ENCODE results near the gene STK17B. TPM values are rescaled to one million over a fixed set of nuclear protein-coding genes. Genes with fewer than 3 reads are reported as not detected.
A peak's percentile ranks its signal among the peaks of the same experiment; 100 is the strongest.

STK17B gene
- total and polyA plus RNA-seq, 2 of the 13 experiments (the other 11 are each of a cell fraction or from before 2014, with no cell fraction given) = 1.6 to 4.5 TPM

DNA sequence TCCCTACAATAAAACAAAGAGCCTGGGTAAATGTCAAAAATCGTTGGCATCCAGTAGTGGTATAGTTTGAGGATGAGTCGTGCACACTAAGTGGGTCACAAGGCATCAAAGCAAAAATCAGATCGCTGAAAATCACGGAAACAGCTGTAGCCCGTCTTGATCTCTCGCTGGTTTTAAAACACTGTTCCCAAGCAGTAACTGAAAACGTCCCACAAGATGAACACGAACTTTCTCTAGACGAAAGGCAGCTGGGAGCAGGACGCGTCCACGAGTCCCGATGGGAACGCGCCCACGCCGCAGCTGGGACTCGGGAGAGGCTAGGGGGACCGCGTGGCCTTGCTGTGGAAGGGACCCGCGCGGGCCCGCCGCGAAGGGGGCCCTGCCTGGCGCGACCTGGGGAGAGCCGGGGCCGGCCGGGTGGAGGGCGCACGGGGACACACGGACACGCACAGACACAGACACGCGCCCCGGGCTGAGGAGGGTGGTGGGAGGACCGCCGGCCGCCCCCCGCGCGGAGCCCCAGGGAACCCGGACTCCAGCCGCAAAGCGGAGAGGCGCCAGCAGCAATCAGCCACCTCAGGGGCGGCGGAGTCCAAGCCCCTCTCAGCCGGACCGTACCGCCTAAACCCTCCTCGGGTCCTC lies 651 bp downstream of the STK17B start (continued):
- TF ChIP-seq, protein P1, sequence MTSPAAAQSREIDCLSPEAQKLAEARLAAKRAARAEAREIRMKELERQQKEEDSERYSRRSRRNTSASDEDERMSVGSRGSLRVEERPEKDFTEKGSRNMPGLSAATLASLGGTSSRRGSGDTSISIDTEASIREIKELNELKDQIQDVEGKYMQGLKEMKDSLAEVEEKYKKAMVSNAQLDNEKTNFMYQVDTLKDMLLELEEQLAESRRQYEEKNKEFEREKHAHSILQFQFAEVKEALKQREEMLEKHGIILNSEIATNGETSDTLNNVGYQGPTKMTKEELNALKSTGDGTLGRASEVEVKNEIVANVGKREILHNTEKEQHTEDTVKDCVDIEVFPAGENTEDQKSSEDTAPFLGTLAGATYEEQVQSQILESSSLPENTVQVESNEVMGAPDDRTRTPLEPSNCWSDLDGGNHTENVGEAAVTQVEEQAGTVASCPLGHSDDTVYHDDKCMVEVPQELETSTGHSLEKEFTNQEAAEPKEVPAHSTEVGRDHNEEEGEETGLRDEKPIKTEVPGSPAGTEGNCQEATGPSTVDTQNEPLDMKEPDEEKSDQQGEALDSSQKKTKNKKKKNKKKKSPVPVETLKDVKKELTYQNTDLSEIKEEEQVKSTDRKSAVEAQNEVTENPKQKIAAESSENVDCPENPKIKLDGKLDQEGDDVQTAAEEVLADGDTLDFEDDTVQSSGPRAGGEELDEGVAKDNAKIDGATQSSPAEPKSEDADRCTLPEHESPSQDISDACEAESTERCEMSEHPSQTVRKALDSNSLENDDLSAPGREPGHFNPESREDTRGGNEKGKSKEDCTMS (CRISPR knock-in tag; conservative IDR thresholded peaks at IDR 0.05) = no peak
- TF ChIP-seq ZNF501 (CRISPR knock-in tag; IDR thresholded peaks at IDR 0.05) = peak; percentile 82
- no peak for TF ChIP-seq ZNF44 (CRISPR knock-in tag; IDR thresholded peaks at IDR 0.05)
- 0 out of 2 replicates have a peak, but pooled peaks have one; percentile 38 for TF ChIP-seq TBX2 (CRISPR knock-in tag; IDR thresholded peaks at IDR 0.05; ENCODE audit: borderline replicate concordance)
- TF ChIP-seq NONO (IDR thresholded peaks at IDR 0.05) = no peak
- TF ChIP-seq NONO (CRISPR knock-in tag; conservative IDR thresholded peaks at IDR 0.05) = peak; percentile 6; the same call in 1 of the 2 replicates
- TF ChIP-seq, protein P2, sequence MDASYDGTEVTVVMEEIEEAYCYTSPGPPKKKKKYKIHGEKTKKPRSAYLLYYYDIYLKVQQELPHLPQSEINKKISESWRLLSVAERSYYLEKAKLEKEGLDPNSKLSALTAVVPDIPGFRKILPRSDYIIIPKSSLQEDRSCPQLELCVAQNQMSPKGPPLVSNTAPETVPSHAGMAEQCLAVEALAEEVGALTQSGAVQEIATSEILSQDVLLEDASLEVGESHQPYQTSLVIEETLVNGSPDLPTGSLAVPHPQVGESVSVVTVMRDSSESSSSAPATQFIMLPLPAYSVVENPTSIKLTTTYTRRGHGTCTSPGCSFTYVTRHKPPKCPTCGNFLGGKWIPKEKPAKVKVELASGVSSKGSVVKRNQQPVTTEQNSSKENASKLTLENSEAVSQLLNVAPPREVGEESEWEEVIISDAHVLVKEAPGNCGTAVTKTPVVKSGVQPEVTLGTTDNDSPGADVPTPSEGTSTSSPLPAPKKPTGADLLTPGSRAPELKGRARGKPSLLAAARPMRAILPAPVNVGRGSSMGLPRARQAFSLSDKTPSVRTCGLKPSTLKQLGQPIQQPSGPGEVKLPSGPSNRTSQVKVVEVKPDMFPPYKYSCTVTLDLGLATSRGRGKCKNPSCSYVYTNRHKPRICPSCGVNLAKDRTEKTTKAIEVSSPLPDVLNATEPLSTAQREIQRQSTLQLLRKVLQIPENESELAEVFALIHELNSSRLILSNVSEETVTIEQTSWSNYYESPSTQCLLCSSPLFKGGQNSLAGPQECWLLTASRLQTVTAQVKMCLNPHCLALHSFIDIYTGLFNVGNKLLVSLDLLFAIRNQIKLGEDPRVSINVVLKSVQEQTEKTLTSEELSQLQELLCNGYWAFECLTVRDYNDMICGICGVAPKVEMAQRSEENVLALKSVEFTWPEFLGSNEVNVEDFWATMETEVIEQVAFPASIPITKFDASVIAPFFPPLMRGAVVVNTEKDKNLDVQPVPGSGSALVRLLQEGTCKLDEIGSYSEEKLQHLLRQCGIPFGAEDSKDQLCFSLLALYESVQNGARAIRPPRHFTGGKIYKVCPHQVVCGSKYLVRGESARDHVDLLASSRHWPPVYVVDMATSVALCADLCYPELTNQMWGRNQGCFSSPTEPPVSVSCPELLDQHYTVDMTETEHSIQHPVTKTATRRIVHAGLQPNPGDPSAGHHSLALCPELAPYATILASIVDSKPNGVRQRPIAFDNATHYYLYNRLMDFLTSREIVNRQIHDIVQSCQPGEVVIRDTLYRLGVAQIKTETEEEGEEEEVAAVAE (CRISPR knock-in tag; IDR thresholded peaks at IDR 0.05; ENCODE audit: borderline replicate concordance) = no peak
- no peak for TF ChIP-seq ZNF441 (CRISPR knock-in tag; IDR thresholded peaks at IDR 0.05; ENCODE audit: borderline replicate concordance)
- TF ChIP-seq HOXA9 (CRISPR knock-in tag; IDR thresholded peaks at IDR 0.05; ENCODE audit: borderline replicate concordance) = peak; percentile 33; the same call in 1 of the 2 replicates
- TF ChIP-seq HOXA7 (CRISPR knock-in tag; IDR thresholded peaks at IDR 0.05) = no peak
- TF ChIP-seq, protein P3, sequence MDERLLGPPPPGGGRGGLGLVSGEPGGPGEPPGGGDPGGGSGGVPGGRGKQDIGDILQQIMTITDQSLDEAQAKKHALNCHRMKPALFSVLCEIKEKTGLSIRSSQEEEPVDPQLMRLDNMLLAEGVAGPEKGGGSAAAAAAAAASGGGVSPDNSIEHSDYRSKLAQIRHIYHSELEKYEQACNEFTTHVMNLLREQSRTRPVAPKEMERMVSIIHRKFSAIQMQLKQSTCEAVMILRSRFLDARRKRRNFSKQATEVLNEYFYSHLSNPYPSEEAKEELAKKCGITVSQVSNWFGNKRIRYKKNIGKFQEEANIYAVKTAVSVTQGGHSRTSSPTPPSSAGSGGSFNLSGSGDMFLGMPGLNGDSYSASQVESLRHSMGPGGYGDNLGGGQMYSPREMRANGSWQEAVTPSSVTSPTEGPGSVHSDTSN (CRISPR knock-in tag; IDR thresholded peaks at IDR 0.05) = no peak
- peak; percentile 30; the same call in 1 of the 2 replicates for TF ChIP-seq ATF7-NPFF (CRISPR knock-in tag; IDR thresholded peaks at IDR 0.05; ENCODE audit: low read depth)
- TF ChIP-seq GATAD1 (CRISPR knock-in tag; IDR thresholded peaks at IDR 0.05) = no peak
- TF ChIP-seq SP140L (CRISPR knock-in tag; IDR thresholded peaks at IDR 0.05; ENCODE audit: borderline replicate concordance) = no peak
- TF ChIP-seq, protein P4, sequence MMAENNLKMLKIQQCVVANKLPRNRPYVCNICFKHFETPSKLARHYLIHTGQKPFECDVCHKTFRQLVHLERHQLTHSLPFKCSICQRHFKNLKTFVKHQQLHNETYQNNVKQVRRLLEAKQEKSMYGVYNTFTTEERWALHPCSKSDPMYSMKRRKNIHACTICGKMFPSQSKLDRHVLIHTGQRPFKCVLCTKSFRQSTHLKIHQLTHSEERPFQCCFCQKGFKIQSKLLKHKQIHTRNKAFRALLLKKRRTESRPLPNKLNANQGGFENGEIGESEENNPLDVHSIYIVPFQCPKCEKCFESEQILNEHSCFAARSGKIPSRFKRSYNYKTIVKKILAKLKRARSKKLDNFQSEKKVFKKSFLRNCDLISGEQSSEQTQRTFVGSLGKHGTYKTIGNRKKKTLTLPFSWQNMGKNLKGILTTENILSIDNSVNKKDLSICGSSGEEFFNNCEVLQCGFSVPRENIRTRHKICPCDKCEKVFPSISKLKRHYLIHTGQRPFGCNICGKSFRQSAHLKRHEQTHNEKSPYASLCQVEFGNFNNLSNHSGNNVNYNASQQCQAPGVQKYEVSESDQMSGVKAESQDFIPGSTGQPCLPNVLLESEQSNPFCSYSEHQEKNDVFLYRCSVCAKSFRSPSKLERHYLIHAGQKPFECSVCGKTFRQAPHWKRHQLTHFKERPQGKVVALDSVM (CRISPR knock-in tag; IDR thresholded peaks at IDR 0.05) = 0 out of 2 replicates have a peak, but pooled peaks have one; percentile 12

Data from HepG2 (cell line).